ENCODE measurements around the gene TIMM44. TPM values are rescaled to one million over a fixed set of nuclear protein-coding genes. Genes with fewer than 3 reads are reported as not detected.

TIMM44 gene
- total RNA-seq, 2 donors from 2014 or later = 20.5 to 73.8 TPM

DNA sequence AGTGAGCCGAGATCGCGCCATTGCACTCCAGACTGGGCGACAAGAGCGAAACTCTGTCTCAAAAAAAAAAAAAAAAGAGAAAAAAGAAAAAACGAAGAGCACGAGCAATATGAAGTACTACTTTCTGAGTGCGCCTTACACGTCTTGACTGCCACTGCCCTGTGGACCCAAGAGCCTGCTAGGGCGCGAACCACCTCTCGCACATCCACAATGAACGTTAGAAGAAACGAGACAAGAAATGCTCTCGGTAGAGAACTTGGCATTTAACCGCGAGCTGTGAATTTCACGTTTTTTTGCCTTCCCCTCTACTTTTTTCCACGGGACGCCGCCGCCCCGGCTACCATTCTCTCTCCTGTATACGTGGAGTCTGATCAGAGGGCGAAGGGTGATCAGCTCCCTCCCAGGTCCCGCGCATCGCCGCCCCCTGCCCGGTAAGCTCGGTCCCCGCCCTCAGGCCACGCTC, 454 bp downstream of the TIMM44 start:
- peak overlapping the region; percentile 52 to 57 for H3K4me3 ChIP-seq
- peaks cover 27% of the 10 kb centered on the region for H3K4me1 ChIP-seq
- H3K27me3 ChIP-seq = no peaks in the 10 kb centered on the region
- DNase-seq = peak in 2 of 4 donors; percentile 34 to 35
- 1 to 3% methylated on average over 33 of the region's 33 CpGs for whole genome bisulfite sequencing, 2 donors
- ATAC-seq = no peak
- peaks cover 0 to 4% of the 10 kb centered on the region in 2 donors for H3K36me3 ChIP-seq (replicated peaks in 1 of 2; ENCODE audit: insufficient read depth in 1 of 2, low read depth in 2 of 2)
- intact Hi-C loops (cut with DNase I) = no loop called here
- no peaks in the 10 kb centered on the region for H3K9me3 ChIP-seq
- H3K27ac ChIP-seq = peak overlapping the region; percentile 87 to 100 (median 96)
- TF ChIP-seq POLR2A (IDR thresholded peaks at IDR 0.05) (no peak), CTCF (IDR thresholded peaks at IDR 0.05) (no peak)

DNA sequence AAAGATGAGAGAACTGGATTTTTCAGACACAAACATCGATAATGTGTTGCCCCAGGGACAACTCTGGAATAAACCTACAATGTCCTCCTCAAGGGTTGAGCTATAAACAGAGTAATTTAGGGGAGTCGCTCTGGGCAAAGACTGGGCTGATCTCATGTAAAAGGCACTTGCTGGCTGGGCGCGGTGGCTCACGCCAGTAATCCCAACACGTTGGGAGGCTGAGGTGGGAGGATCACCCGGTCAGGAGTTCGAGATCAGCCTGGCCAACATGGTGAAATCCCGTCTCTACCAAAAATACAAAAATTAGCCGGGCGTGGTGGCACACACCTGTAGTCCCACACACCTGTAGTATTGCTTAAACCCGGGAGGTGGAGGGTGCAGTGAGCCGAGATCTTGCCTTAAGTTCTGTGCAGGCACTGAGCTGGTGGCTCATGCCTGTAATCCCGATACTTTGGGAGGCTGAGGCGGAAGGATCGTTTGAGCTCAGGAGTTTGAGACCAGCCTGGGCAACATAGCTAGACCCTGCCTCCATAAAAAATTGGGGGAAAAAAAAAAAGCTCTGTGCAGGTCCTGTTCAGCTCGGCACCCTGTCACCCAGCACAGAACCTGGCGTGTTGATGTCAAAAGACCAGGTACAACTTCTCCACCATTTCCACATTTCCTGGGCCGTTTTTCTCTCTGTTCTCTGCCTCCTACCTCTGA, 1.4 kb downstream of the TIMM44 start:
- Histone ChIP-seq H3K4me1 (peaks cover 27% of the 10 kb centered on the region), H3K36me3 (replicated peaks in 1 of 2; ENCODE audit: insufficient read depth in 1 of 2, low read depth in 2 of 2) (peaks cover 0 to 7% of the 10 kb centered on the region in 2 donors), H3K9me3 (no peaks in the 10 kb centered on the region), H3K27ac (no peak overlapping the region), H3K27me3 (no peaks in the 10 kb centered on the region), H3K4me3 (no peak overlapping the region)
- TF ChIP-seq CTCF (IDR thresholded peaks at IDR 0.05) (no peak), POLR2A (IDR thresholded peaks at IDR 0.05) (no peak)
- 86 to 87% methylated on average over 19 of the region's 19 CpGs for WGBS, 2 donors
- ATAC-seq (no peak), DNase-seq (no peak)
- intact Hi-C loops (cut with DNase I) = no loop called here

DNA sequence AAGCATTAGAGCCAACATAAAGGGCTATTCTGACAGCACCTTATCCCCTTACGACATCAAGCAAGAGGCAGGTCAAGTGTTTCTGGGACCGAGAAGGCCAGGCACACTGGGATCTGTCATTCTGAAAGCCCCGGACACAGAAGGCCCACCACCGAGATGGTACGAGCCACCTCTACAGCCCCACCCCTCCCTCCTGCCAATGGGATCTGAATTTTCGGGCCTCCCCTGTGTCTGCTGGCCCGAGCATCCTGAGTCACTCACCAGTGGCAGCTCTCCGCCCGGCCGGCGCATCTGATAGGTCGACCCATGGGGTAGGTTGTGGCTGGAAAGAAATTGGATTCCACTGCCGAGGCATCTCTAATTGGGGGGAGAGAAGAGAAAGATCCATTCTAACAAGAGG, 2.6 kb downstream of the TIMM44 start:
- WGBS, 2 donors = 90 to 93% methylated on average over 9 to 10 of the region's 13 CpGs
- intact Hi-C loops (cut with DNase I) = no loop called here
- Histone ChIP-seq H3K27me3 (no peaks in the 10 kb centered on the region), H3K9me3 (no peaks in the 10 kb centered on the region), H3K27ac (no peak overlapping the region), H3K36me3 (replicated peaks in 1 of 2; ENCODE audit: insufficient read depth in 1 of 2, low read depth in 2 of 2) (peaks cover 0 to 9% of the 10 kb centered on the region in 2 donors), H3K4me1 (peaks cover 27% of the 10 kb centered on the region), H3K4me3 (no peak overlapping the region)
- ATAC-seq (no peak), DNase-seq (no peak)
- TF ChIP-seq CTCF (IDR thresholded peaks at IDR 0.05) = no peak
- no peak for TF ChIP-seq POLR2A (IDR thresholded peaks at IDR 0.05)

GRCh38 chr19:7934766-7935165, 8.7 kb downstream of the TIMM44 start:
- Histone ChIP-seq H3K9me3 (no peaks in the 10 kb centered on the region), H3K4me1 (no peaks in the 10 kb centered on the region), H3K27me3 (no peaks in the 10 kb centered on the region), H3K27ac (no peak overlapping the region), H3K36me3 (replicated peaks in 1 of 2; ENCODE audit: insufficient read depth in 1 of 2, low read depth in 2 of 2) (peaks cover 5 to 28% of the 10 kb centered on the region in 2 donors), H3K4me3 (no peak overlapping the region)
- intact Hi-C loops (cut with DNase I) = no loop called here
- TF ChIP-seq CTCF (IDR thresholded peaks at IDR 0.05) = no peak
- no peak for TF ChIP-seq POLR2A (IDR thresholded peaks at IDR 0.05)
- ATAC-seq = no peak
- no peak for DNase-seq
- 92 to 93% methylated on average over 20 to 21 of the region's 21 CpGs for WGBS, 2 donors
